ENCODE measurements around the gene TMEM132D. TPM values are rescaled to one million over a fixed set of nuclear protein-coding genes. Genes with fewer than 3 reads are reported as not detected.

Gene TMEM132D
- total and polyA plus RNA-seq, 2 donors from 2014 or later: 0.13 TPM; not detected in 1

- H3K27me3 ChIP-seq (ENCODE audit: control insufficient read depth, insufficient read depth, low read length): no peaks in the 10 kb centered on the region
- no peaks in the 10 kb centered on the region for H3K9me3 ChIP-seq (ENCODE audit: control insufficient read depth in 2 of 3, insufficient read depth in 1 of 3, low read length in 3 of 3)
- no peak overlapping the region for H3K9ac ChIP-seq (ENCODE audit: low read length in 3 of 3)
- H3K4me3 ChIP-seq (ENCODE audit: low read length in 3 of 3): no peak overlapping the region
- intact Hi-C loops (cut with DNase I): no loop called here
- FAIRE-seq (no peak), DNase-seq (no peak)
- no peak overlapping the region for H3K27ac ChIP-seq (ENCODE audit: low read depth in 2 of 2, low read length in 2 of 2)
- H3K36me3 ChIP-seq (ENCODE audit: control insufficient read depth in 2 of 3, insufficient read depth in 3 of 3, low read length in 3 of 3): no peaks in the 10 kb centered on the region
- H3K4me1 ChIP-seq (ENCODE audit: control insufficient read depth in 2 of 3, insufficient read depth in 2 of 3, low read depth in 1 of 3, low read length in 3 of 3): no peaks in the 10 kb centered on the region
- TF ChIP-seq CTCF (IDR thresholded peaks at IDR 0.05; ENCODE audit: borderline replicate concordance, extremely low read depth, insufficient read depth): no peak
Measured at GRCh38 chr12:129325566-129325965, 578.3 kb downstream of the TMEM132D start.

- H3K27ac ChIP-seq (ENCODE audit: low read depth in 2 of 2, low read length in 2 of 2): no peak overlapping the region
- H3K9ac ChIP-seq (ENCODE audit: low read length in 3 of 3): no peak overlapping the region
- no peak for FAIRE-seq
- no peaks in the 10 kb centered on the region for H3K4me1 ChIP-seq (ENCODE audit: control insufficient read depth in 2 of 3, insufficient read depth in 2 of 3, low read depth in 1 of 3, low read length in 3 of 3)
- no peak for TF ChIP-seq CTCF (IDR thresholded peaks at IDR 0.05; ENCODE audit: borderline replicate concordance, extremely low read depth, insufficient read depth)
- DNase-seq: peak in 2 of 5 donors; percentile 13 to 37
- H3K4me3 ChIP-seq (ENCODE audit: low read length in 3 of 3): no peak overlapping the region
- H3K9me3 ChIP-seq (ENCODE audit: control insufficient read depth in 2 of 3, insufficient read depth in 1 of 3, low read length in 3 of 3): no peaks in the 10 kb centered on the region
- H3K36me3 ChIP-seq (ENCODE audit: control insufficient read depth in 2 of 3, insufficient read depth in 3 of 3, low read length in 3 of 3): no peaks in the 10 kb centered on the region
- intact Hi-C loops (cut with DNase I): no loop called here
- no peaks in the 10 kb centered on the region for H3K27me3 ChIP-seq (ENCODE audit: control insufficient read depth, insufficient read depth, low read length)
Measured at GRCh38 chr12:129312048-129312447, 591.8 kb downstream of the TMEM132D start.

GRCh38 chr12:129310346-129310745 is 593.5 kb downstream of the TMEM132D start:
- intact Hi-C loops (cut with DNase I): no loop called here
- Histone ChIP-seq H3K27me3 (ENCODE audit: control insufficient read depth, insufficient read depth, low read length) (no peaks in the 10 kb centered on the region), H3K4me3 (ENCODE audit: low read length in 3 of 3) (no peak overlapping the region), H3K9me3 (ENCODE audit: control insufficient read depth in 2 of 3, insufficient read depth in 1 of 3, low read length in 3 of 3) (no peaks in the 10 kb centered on the region), H3K36me3 (ENCODE audit: control insufficient read depth in 2 of 3, insufficient read depth in 3 of 3, low read length in 3 of 3) (no peaks in the 10 kb centered on the region), H3K4me1 (ENCODE audit: control insufficient read depth in 2 of 3, insufficient read depth in 2 of 3, low read depth in 1 of 3, low read length in 3 of 3) (no peaks in the 10 kb centered on the region), H3K9ac (ENCODE audit: low read length in 3 of 3) (no peak overlapping the region), H3K27ac (ENCODE audit: low read depth in 2 of 2, low read length in 2 of 2) (no peak overlapping the region)
- DNase-seq: no peak
- no peak for FAIRE-seq
- TF ChIP-seq CTCF (IDR thresholded peaks at IDR 0.05; ENCODE audit: borderline replicate concordance, extremely low read depth, insufficient read depth): no peak

GRCh38 chr12:129305851-129306250 is 598.0 kb downstream of the TMEM132D start:
- no peak overlapping the region for H3K9ac ChIP-seq (ENCODE audit: low read length in 3 of 3)
- TF ChIP-seq CTCF (IDR thresholded peaks at IDR 0.05; ENCODE audit: borderline replicate concordance, extremely low read depth, insufficient read depth): no peak
- no peak overlapping the region for H3K4me3 ChIP-seq (ENCODE audit: low read length in 3 of 3)
- no peak for DNase-seq
- FAIRE-seq: no peak
- no peaks in the 10 kb centered on the region for H3K4me1 ChIP-seq (ENCODE audit: control insufficient read depth in 2 of 3, insufficient read depth in 2 of 3, low read depth in 1 of 3, low read length in 3 of 3)
- intact Hi-C loops (cut with DNase I): no loop called here
- no peak overlapping the region for H3K27ac ChIP-seq (ENCODE audit: low read depth in 2 of 2, low read length in 2 of 2)
- no peaks in the 10 kb centered on the region for H3K36me3 ChIP-seq (ENCODE audit: control insufficient read depth in 2 of 3, insufficient read depth in 3 of 3, low read length in 3 of 3)
- no peaks in the 10 kb centered on the region for H3K27me3 ChIP-seq (ENCODE audit: control insufficient read depth, insufficient read depth, low read length)
- H3K9me3 ChIP-seq (ENCODE audit: control insufficient read depth in 2 of 3, insufficient read depth in 1 of 3, low read length in 3 of 3): no peaks in the 10 kb centered on the region

All from kidney (tissue), 14 donors.